ENCODE results near the gene CBFA2T3. TPM values are rescaled to one million over a fixed set of nuclear protein-coding genes. Genes with fewer than 3 reads are reported as not detected.

Gene CBFA2T3
- total and polyA plus RNA-seq, 8 donors = 3.8 to 10.4 (median 5.4) TPM

DNA sequence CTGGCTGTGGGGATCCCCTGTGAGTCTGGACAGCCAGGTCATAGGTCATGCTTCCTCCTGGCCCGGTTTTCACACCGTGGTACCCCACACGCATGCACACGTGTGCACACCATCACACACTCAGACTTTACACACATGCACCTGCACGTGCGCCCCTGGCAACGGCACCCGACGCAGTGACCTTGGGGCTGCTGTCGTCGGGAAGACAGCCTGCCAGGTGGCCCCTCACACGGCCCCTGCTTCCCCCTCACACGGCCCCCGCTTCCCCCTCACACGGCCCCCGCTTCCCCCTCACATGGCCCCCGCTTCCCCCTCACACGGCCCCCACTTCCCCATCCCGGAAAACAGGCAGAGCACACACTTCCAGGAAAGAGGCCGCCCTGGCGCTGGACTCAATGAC lies 45.1 kb downstream of the CBFA2T3 start:
- no peaks in the 10 kb centered on the region for H3K36me3 ChIP-seq
- intact Hi-C loops (cut with DNase I) = no loop called here
- no peaks in the 10 kb centered on the region for H3K9me3 ChIP-seq
- TF ChIP-seq, protein P1, sequence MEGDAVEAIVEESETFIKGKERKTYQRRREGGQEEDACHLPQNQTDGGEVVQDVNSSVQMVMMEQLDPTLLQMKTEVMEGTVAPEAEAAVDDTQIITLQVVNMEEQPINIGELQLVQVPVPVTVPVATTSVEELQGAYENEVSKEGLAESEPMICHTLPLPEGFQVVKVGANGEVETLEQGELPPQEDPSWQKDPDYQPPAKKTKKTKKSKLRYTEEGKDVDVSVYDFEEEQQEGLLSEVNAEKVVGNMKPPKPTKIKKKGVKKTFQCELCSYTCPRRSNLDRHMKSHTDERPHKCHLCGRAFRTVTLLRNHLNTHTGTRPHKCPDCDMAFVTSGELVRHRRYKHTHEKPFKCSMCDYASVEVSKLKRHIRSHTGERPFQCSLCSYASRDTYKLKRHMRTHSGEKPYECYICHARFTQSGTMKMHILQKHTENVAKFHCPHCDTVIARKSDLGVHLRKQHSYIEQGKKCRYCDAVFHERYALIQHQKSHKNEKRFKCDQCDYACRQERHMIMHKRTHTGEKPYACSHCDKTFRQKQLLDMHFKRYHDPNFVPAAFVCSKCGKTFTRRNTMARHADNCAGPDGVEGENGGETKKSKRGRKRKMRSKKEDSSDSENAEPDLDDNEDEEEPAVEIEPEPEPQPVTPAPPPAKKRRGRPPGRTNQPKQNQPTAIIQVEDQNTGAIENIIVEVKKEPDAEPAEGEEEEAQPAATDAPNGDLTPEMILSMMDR (IDR thresholded peaks at IDR 0.05) = no peak
- no peak overlapping the region for H3K27ac ChIP-seq
- ATAC-seq (no peak), DNase-seq (no peak)
- no peak overlapping the region for H3K4me3 ChIP-seq
- H3K4me1 ChIP-seq = peaks cover 4 to 15% of the 10 kb centered on the region in 2 donors
- peaks cover 0 to 37% of the 10 kb centered on the region in 2 donors for H3K27me3 ChIP-seq

DNA sequence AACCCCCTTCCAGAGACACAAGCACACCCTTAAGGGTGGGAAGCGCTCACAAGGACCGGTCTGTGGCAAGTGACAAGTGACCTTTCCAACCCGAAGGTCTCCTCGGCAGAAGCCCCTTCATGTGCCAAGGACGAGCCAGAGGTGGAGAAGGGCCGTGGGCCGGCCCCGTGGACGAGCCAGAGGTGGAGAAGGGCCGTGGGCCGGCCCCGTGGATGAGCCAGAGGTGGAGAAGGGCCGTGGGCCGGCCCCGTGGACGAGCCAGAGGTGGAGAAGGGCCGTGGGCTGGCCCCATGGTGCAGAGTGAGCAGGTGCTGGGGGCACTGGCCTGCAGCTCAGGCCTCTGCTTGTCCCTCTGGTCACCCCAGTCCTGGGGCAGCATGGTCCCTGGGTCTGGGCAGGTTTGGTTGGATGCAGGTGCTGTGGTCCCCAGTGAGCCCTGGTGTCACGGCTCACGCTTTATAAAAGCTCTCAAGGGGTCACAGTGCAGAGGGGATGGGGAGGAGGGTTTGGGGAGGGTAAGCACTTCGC lies 45.6 kb downstream of the CBFA2T3 start:
- DNase-seq (no peak), ATAC-seq (no peak)
- H3K9me3 ChIP-seq = no peaks in the 10 kb centered on the region
- TF ChIP-seq, protein P1 (IDR thresholded peaks at IDR 0.05) = no peak
- intact Hi-C loops (cut with DNase I) = no loop called here
- H3K4me3 ChIP-seq = no peak overlapping the region
- H3K27ac ChIP-seq = no peak overlapping the region
- peaks cover 0 to 10% of the 10 kb centered on the region in 2 donors for H3K4me1 ChIP-seq
- H3K27me3 ChIP-seq = peaks cover 0 to 37% of the 10 kb centered on the region in 2 donors
- no peaks in the 10 kb centered on the region for H3K36me3 ChIP-seq

DNA sequence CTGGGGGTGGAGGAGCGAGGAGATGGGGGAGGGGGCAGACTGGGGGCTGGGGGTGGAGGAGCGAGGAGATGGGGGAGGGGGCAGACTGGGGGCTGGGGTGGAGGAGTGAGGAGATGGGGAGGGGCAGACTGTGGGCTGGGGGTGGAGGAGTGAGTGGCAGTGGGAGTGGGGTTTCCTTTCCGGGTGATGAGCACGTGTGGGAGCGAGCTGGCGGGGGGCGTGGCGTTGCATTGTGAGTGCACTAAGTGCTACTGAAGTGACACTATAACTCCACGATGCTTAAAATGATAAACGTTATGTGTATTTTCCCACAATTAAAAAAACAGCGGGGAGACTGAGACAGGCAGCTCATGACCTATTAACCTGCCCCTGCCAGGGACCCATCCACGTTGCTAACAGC lies 46.3 kb downstream of the CBFA2T3 start:
- TF ChIP-seq, protein P1 (IDR thresholded peaks at IDR 0.05) = no peak
- intact Hi-C loops (cut with DNase I) = no loop called here
- ATAC-seq = no peak
- H3K4me3 ChIP-seq = no peak overlapping the region
- no peaks in the 10 kb centered on the region for H3K36me3 ChIP-seq
- peaks cover 0 to 5% of the 10 kb centered on the region in 2 donors for H3K4me1 ChIP-seq
- no peaks in the 10 kb centered on the region for H3K9me3 ChIP-seq
- peaks cover 0 to 31% of the 10 kb centered on the region in 2 donors for H3K27me3 ChIP-seq
- no peak for DNase-seq
- H3K27ac ChIP-seq = no peak overlapping the region

DNA sequence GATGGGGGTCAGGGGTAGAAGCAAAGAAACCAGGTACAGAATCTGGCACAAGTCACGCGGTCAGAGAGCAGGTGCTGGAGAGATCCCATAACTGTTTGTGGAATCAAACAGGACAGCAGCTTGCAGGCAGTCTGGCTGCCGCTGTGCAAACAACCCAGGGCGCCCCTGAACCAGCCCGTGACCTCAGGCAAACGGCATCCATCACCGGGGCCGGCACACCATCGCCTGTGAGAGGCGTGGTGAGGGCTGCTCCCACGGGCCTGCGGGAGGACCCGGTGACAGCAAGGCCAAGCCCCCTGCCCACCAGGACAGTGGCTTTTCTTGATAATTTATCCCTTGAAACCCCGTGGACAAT lies 47.9 kb downstream of the CBFA2T3 start:
- H3K27ac ChIP-seq = no peak overlapping the region
- DNase-seq = no peak
- intact Hi-C loops (cut with DNase I) = no loop called here
- H3K9me3 ChIP-seq = no peaks in the 10 kb centered on the region
- H3K4me1 ChIP-seq = peaks cover 0 to 9% of the 10 kb centered on the region in 2 donors
- no peak overlapping the region for H3K4me3 ChIP-seq
- H3K36me3 ChIP-seq = no peaks in the 10 kb centered on the region
- ATAC-seq = no peak
- TF ChIP-seq, protein P1 (IDR thresholded peaks at IDR 0.05) = no peak
- H3K27me3 ChIP-seq = peaks cover 0 to 29% of the 10 kb centered on the region in 2 donors

DNA sequence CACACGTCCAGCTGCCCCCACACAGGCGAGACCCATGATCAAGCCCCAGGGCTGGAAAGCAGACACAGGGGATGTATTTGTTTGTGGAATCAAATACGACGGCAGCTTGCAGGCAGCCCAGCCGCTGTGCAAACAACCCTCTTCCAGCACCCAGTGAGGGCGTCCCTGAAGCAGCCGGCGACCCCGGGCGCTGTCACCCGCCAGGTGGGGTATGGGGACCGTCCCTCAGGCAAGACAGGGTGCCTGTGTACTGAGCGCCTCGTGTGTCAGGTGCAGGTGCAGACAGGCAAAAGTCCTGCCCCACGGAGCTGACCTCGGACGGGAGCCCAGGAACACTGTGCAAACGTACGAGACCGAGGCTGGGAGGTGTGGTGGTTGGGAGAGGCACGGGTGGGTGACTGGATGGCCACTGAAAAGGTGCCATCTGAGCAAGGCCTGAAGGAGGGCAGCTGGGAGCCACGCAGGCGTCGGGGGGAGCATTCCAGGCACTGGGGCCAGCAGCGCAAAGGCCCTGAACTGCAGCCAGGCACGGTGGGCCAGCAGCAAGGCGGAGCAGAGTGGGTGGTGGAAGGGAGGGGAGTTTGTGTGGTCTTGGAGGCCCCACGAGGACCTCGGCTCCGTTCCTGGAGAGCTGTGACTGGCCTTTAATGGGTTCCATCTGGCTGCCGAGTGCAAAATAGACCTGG lies 48.5 kb downstream of the CBFA2T3 start:
- H3K27ac ChIP-seq = no peak overlapping the region
- H3K36me3 ChIP-seq = no peaks in the 10 kb centered on the region
- peaks cover 0 to 31% of the 10 kb centered on the region in 2 donors for H3K27me3 ChIP-seq
- ATAC-seq (no peak), DNase-seq (peak in 1 of 4 donors; percentile 61)
- intact Hi-C loops (cut with DNase I) = no loop called here
- no peak overlapping the region for H3K4me3 ChIP-seq
- no peaks in the 10 kb centered on the region for H3K9me3 ChIP-seq
- peaks cover 0 to 14% of the 10 kb centered on the region in 2 donors for H3K4me1 ChIP-seq
- TF ChIP-seq, protein P1 (IDR thresholded peaks at IDR 0.05) = no peak
